ENCODE measurements around the gene INPP5D.
"Not testable (repeated sequence)": the region's sequence is repeated elsewhere in the genome, so short reads cannot be mapped to it uniquely, and the experiment has no call there.

Gene INPP5D

GRCh38 chr2:233152541-233152940 lies 92.4 kb downstream of the INPP5D start:
- no peak for DNase-seq

GRCh38 chr2:233153146-233153798 lies 93.1 kb downstream of the INPP5D start:
- DNase-seq: no peak

- no peak for DNase-seq
Observed at GRCh38 chr2:233156001-233156400, 95.9 kb downstream of the INPP5D start.

GRCh38 chr2:233156461-233156860 lies 96.3 kb downstream of the INPP5D start:
- not testable (repeated sequence) for DNase-seq

- no peak for DNase-seq
Observed at GRCh38 chr2:233161730-233162129, 101.6 kb downstream of the INPP5D start.

- DNase-seq: no peak
Observed at GRCh38 chr2:233162770-233163169, 102.6 kb downstream of the INPP5D start.

- no peak for DNase-seq
Observed at GRCh38 chr2:233163486-233164103, 103.5 kb downstream of the INPP5D start.

GRCh38 chr2:233164128-233164635 lies 104.0 kb downstream of the INPP5D start:
- DNase-seq: no peak

- no peak for DNase-seq
Observed at GRCh38 chr2:233164967-233165366, 104.8 kb downstream of the INPP5D start.

- no peak for DNase-seq
Observed at GRCh38 chr2:233165543-233165894, 105.4 kb downstream of the INPP5D start.

- DNase-seq: no peak
Observed at GRCh38 chr2:233165895-233166661, 105.9 kb downstream of the INPP5D start.

- DNase-seq: no peak
Observed at GRCh38 chr2:233168445-233168844, 108.3 kb downstream of the INPP5D start.

- DNase-seq: no peak
Observed at GRCh38 chr2:233168919-233169318, 108.8 kb downstream of the INPP5D start.

GRCh38 chr2:233171344-233171743 lies 111.2 kb downstream of the INPP5D start:
- DNase-seq: no peak

GRCh38 chr2:233173115-233173514 lies 113.0 kb downstream of the INPP5D start:
- no peak for DNase-seq

- no peak for DNase-seq
Observed at GRCh38 chr2:233174137-233174536, 114.0 kb downstream of the INPP5D start.

GRCh38 chr2:233178994-233179847 lies 119.1 kb downstream of the INPP5D start:
- no peak for DNase-seq

- DNase-seq: no peak
Observed at GRCh38 chr2:233179848-233180366, 119.8 kb downstream of the INPP5D start.

- DNase-seq: no peak
Observed at GRCh38 chr2:233183869-233184418, 123.8 kb downstream of the INPP5D start.

- DNase-seq: no peak
Observed at GRCh38 chr2:233184669-233185068, 124.5 kb downstream of the INPP5D start.

GRCh38 chr2:233185330-233185729 lies 125.2 kb downstream of the INPP5D start:
- DNase-seq: no peak

- no peak for DNase-seq
Observed at GRCh38 chr2:233185963-233186362, 125.8 kb downstream of the INPP5D start.
